H1 (cell line): ENCODE data around the gene ZMYM3. TPM values are rescaled to one million over a fixed set of nuclear protein-coding genes. Genes with fewer than 3 reads are reported as not detected.

Experiments
- CTCF ChIA-PET: fragments of 300-600 bp; sonication (Branson Sonifier 250); formaldehyde crosslinking; loops from one replicate; lab custom pipeline; 2021; ENCODE audit not compliant: partially characterized antibody; lab: Charles Lee
- POLR2A ChIA-PET: fragments of 300-600 bp; sonication (Branson Sonifier 250); formaldehyde crosslinking; loops from one replicate; lab custom pipeline; 2021; ENCODE audit warnings: inconsistent platforms; ENCODE audit not compliant: partially characterized antibody; lab: Charles Lee
- DNase-seq, 2 experiments: peaks; one replicate each; pipeline versions ENCODE4 v3.0.0 to v3.0.0-alpha.2; 2010 to 2022; ENCODE audit warnings: low spot score in 2 of 2, low read depth in 1 of 2, mixed read lengths in 1 of 2
- FAIRE-seq: peaks from 2 replicates; lab custom pipeline; 2011; peaks lifted over from hg19 to GRCh38; lab: Jason Lieb, UNC
- H2AFZ ChIP-seq: 2 replicates; pipeline ENCODE4 v1.8.1; 2012; ENCODE audit warnings: low read length, inconsistent platforms
- H2AK5ac ChIP-seq: 2 replicates; pipeline ENCODE4 v1.6.1; 2013; ENCODE audit warnings: low read depth, low read length
- H2BK120ac ChIP-seq: replicated peaks from 2 replicates; pipeline ENCODE3; 2013; ENCODE audit warnings: low read depth, low read length, inconsistent platforms
- H2BK12ac ChIP-seq: 2 replicates; pipeline ENCODE4 v1.6.1; 2013; ENCODE audit warnings: low read depth, low read length
- H2BK15ac ChIP-seq: 2 replicates; pipeline ENCODE4 v1.6.1; 2013; ENCODE audit warnings: low read length
- H2BK20ac ChIP-seq: 2 replicates; pipeline ENCODE4 v1.6.1; 2013; ENCODE audit warnings: low read length
- H2BK5ac ChIP-seq: 2 replicates; pipeline ENCODE4 v1.6.1; 2013; ENCODE audit warnings: low read depth, low read length
- H3K14ac ChIP-seq: 2 replicates; pipeline ENCODE4 v1.6.1; 2013; ENCODE audit warnings: inconsistent platforms; ENCODE audit not compliant: insufficient read length
- H3K18ac ChIP-seq: 2 replicates; pipeline ENCODE4 v1.6.1; 2013; ENCODE audit warnings: low read length; ENCODE audit errors: extremely low read depth
- H3K23ac ChIP-seq: 2 replicates; pipeline ENCODE4 v1.6.1; 2013; ENCODE audit warnings: inconsistent platforms; ENCODE audit not compliant: insufficient read length
- H3K23me2 ChIP-seq: 2 replicates; pipeline ENCODE4 v1.6.1; 2013; ENCODE audit warnings: low read depth, low read length
- H3K27ac ChIP-seq: 2 replicates; pipeline ENCODE4 v1.6.1; 2011; ENCODE audit warnings: low read depth, low read length, inconsistent platforms
- H3K27me3 ChIP-seq, 4 experiments: replicated peaks in 1 of 4; 1 replicate in 1 of 4; 2 replicates in 3 of 4; pipeline versions ENCODE4 v1.6.1 to v1.8.1; 2011 to 2013; ENCODE audit warnings: low read length in 3 of 4, mild to moderate bottlenecking in 3 of 4, inconsistent platforms in 2 of 4, mixed read lengths in 2 of 4, moderate library complexity in 1 of 4; ENCODE audit not compliant: control insufficient read depth in 3 of 4, insufficient read depth in 3 of 4; ENCODE audit errors: extremely low read depth in 1 of 4
- H3K36me3 ChIP-seq, 4 experiments: 2 replicates each; pipeline versions ENCODE4 v1.6.1 to v1.8.1; 2011 to 2013; ENCODE audit warnings: mild to moderate bottlenecking in 4 of 4, low read length in 3 of 4, moderate library complexity in 2 of 4, control low read depth in 1 of 4, inconsistent platforms in 1 of 4; ENCODE audit not compliant: insufficient read depth in 4 of 4, control insufficient read depth in 2 of 4
- H3K4ac ChIP-seq: replicated peaks from 2 replicates; pipeline ENCODE3; 2013; ENCODE audit warnings: low read length, low read depth, mixed read lengths, inconsistent platforms; ENCODE audit not compliant: insufficient read length
- H3K4me1 ChIP-seq, 4 experiments: replicated peaks in 1 of 4; 1 replicate in 1 of 4; 2 replicates in 3 of 4; pipeline versions ENCODE4 v1.6.1 to v1.8.1; 2011 to 2013; ENCODE audit warnings: low read length in 3 of 4, inconsistent platforms in 2 of 4, mixed read lengths in 1 of 4; ENCODE audit not compliant: insufficient read depth in 4 of 4, control insufficient read depth in 3 of 4
- H3K4me2 ChIP-seq, 2 experiments: 2 replicates each; pipeline versions ENCODE4 v1.6.1 to v1.8.1; 2011 to 2013; ENCODE audit warnings: low read depth in 2 of 2, low read length in 2 of 2, control low read depth in 1 of 2, inconsistent platforms in 1 of 2, mild to moderate bottlenecking in 1 of 2; ENCODE audit not compliant: insufficient read depth in 1 of 2
- H3K4me3 ChIP-seq, 4 experiments: fragments of 200-600, 300-600 bp in 1 of 4; sonication (generic), shearing (Covaris generic), sonication (Bioruptor Twin) in 1 of 4; 2 replicates each; pipeline versions ENCODE4 v1.5.1 to v1.8.1; 2011 to 2016; ENCODE audit warnings: low read length in 4 of 4, low read depth in 3 of 4, control low read depth in 2 of 4, inconsistent platforms in 2 of 4, mild to moderate bottlenecking in 2 of 4, mixed read lengths in 1 of 4, moderate library complexity in 1 of 4; ENCODE audit not compliant: insufficient read depth in 2 of 4; ENCODE audit errors: extremely low read depth in 1 of 4
- H3K56ac ChIP-seq: replicated peaks from 2 replicates; pipeline ENCODE3; 2013; ENCODE audit warnings: low read depth, mild to moderate bottlenecking, mixed read lengths, low read length, inconsistent platforms; ENCODE audit not compliant: insufficient read length
- H3K79me1 ChIP-seq: 2 replicates; pipeline ENCODE4 v1.6.1; 2013; ENCODE audit warnings: low read depth, low read length, control low read depth
- H3K79me2 ChIP-seq, 2 experiments: 2 replicates each; pipeline versions ENCODE4 v1.6.1 to v1.8.1; 2012 to 2013; ENCODE audit warnings: low read length in 2 of 2, mild to moderate bottlenecking in 2 of 2, inconsistent platforms in 1 of 2; ENCODE audit not compliant: insufficient read depth in 2 of 2, control insufficient read depth in 1 of 2
- H3K9ac ChIP-seq, 4 experiments: replicated peaks in 1 of 4; 1 replicate in 1 of 4; 2 replicates in 3 of 4; pipeline versions ENCODE4 v1.6.1 to v1.8.1; 2011 to 2013; ENCODE audit warnings: low read depth in 3 of 4, low read length in 3 of 4, control low read depth in 2 of 4, mild to moderate bottlenecking in 2 of 4, moderate library complexity in 2 of 4, inconsistent platforms in 1 of 4; ENCODE audit errors: extremely low read depth in 1 of 4
- H3K9me3 ChIP-seq, 2 experiments: 2 replicates each; pipeline versions ENCODE4 v1.6.1 to v1.8.1; 2012 to 2013; ENCODE audit warnings: mild to moderate bottlenecking in 2 of 2, moderate library complexity in 2 of 2, control low read depth in 1 of 2, inconsistent platforms in 1 of 2, low read depth in 1 of 2, low read length in 1 of 2, mixed read lengths in 1 of 2; ENCODE audit not compliant: insufficient read depth in 2 of 2
- H4K20me1 ChIP-seq, 2 experiments: replicated peaks in 1 of 2; 2 replicates each; pipeline versions ENCODE3 to v1.8.1; 2011 to 2013; ENCODE audit warnings: inconsistent platforms in 2 of 2, low read length in 2 of 2, mild to moderate bottlenecking in 1 of 2; ENCODE audit not compliant: insufficient read depth in 2 of 2, control insufficient read depth in 1 of 2
- H4K5ac ChIP-seq: 2 replicates; pipeline ENCODE4 v1.6.1; 2013; ENCODE audit warnings: low read length, low read depth, mixed read lengths, inconsistent platforms; ENCODE audit not compliant: insufficient read length
- H4K8ac ChIP-seq: 2 replicates; pipeline ENCODE4 v1.8.0; 2013; ENCODE audit warnings: mild to moderate bottlenecking, moderate library complexity, low read length, inconsistent platforms; ENCODE audit not compliant: insufficient read depth; ENCODE audit errors: extremely low read depth
- H4K91ac ChIP-seq: replicated peaks from 2 replicates; pipeline ENCODE3; 2013; ENCODE audit warnings: low read length, mixed read lengths, inconsistent platforms; ENCODE audit not compliant: insufficient read length
- BACH1 ChIP-seq: IDR thresholded peaks from 2 replicates; pipeline ENCODE4 v1.6.1; 2012; ENCODE audit warnings: low read length, improper control_type of control experiment
- CBX8 ChIP-seq: fragments of 300-800, 300-1000 bp; sonication (generic); IDR thresholded peaks from 2 replicates; pipeline ENCODE4 v1.7.1; 2016; ENCODE audit warnings: low read depth, low read length, borderline replicate concordance
- EZH2 ChIP-seq: fragments of 200-600 bp; sonication (generic); IDR thresholded peaks from 2 replicates; pipeline ENCODE4 v1.7.1; 2012; ENCODE audit warnings: low read depth, mild to moderate bottlenecking, moderate library complexity, low read length, inconsistent platforms; ENCODE audit not compliant: severe bottlenecking
- GABPA ChIP-seq: IDR thresholded peaks from 2 replicates; pipeline ENCODE4 v1.6.1; 2011; ENCODE audit warnings: mild to moderate bottlenecking, low read length, moderate library complexity, borderline replicate concordance; ENCODE audit not compliant: insufficient read depth
- NRF1 ChIP-seq: IDR thresholded peaks from 2 replicates; pipeline ENCODE4 v1.6.1; 2011; ENCODE audit warnings: mild to moderate bottlenecking, low read depth, low read length, improper control_type of control experiment
- POU5F1 ChIP-seq: IDR thresholded peaks from 2 replicates; pipeline ENCODE4 v1.6.1; 2011; ENCODE audit warnings: low read depth, mild to moderate bottlenecking, low read length, moderate library complexity
- SAP30 ChIP-seq: fragments of 300-600 bp; sonication (generic); IDR thresholded peaks from 2 replicates; pipeline ENCODE4 v1.7.1; 2012; ENCODE audit warnings: low read length, moderate library complexity, mild to moderate bottlenecking, inconsistent platforms; ENCODE audit not compliant: insufficient read depth, insufficient replicate concordance
- ZNF274 ChIP-seq: IDR thresholded peaks from 2 replicates; pipeline ENCODE4 v1.7.0; 2012; ENCODE audit warnings: low read length, borderline replicate concordance; ENCODE audit errors: extremely low read depth
- WGBS, 2 experiments: shearing (Covaris generic) in 1 of 2; methylation state at CpG; one replicate each; pipeline versions ENCODE4 v1.1.6 to v1.1.7; 2013 to 2015; ENCODE audit warnings: low lambda C conversion rate in 2 of 2, mixed read lengths in 2 of 2, inconsistent platforms in 1 of 2, low coverage in 1 of 2, missing lambda C conversion rate in 1 of 2; ENCODE audit not compliant: insufficient replicate concordance in 2 of 2, insufficient coverage in 1 of 2, insufficient read length in 1 of 2; ENCODE audit errors: extremely low coverage in 1 of 2, missing lambda C conversion rate in 1 of 2; 5-methylcytosine and 5-hydroxymethylcytosine counted together
- polyA plus RNA-seq, 7 experiments: library from polyadenylated mRNA; depleted of rRNA in 3 of 7; stranded (reverse) in 5 of 7; unstranded in 2 of 7; fragments of >200 nt in 5 of 7; fragments of 200-250 nt in 2 of 7; gene quantifications; 1 replicate in 5 of 7; 2 replicates in 1 of 7; 4 replicates in 1 of 7; pipeline versions ENCODE4 v1.2.1 to v1.2.3, GENCODE V29; 2011 to 2013; ENCODE audit warnings: missing spikeins in 2 of 7, mixed read lengths in 2 of 7
- total RNA-seq: library from RNA; stranded (reverse); fragmentation: NEBNext Ultra II Directional; extraction: Animal tissue kit (Norgen Biotek cat#: 25700); gene quantifications from 2 replicates; pipeline ENCODE4 v1.2.1, GENCODE V29; 2021
- TF ChIP-seq, protein P1 (sequence below): IDR thresholded peaks from 2 replicates; pipeline ENCODE4 v1.6.1; 2012; ENCODE audit warnings: low read length, inconsistent platforms

The ZMYM3 gene
- total and polyA plus RNA-seq, 2 of the 8 experiments (the other 6 are each of a cell fraction or from before 2014, with no cell fraction given): 56.7 to 82.0 TPM

DNA sequence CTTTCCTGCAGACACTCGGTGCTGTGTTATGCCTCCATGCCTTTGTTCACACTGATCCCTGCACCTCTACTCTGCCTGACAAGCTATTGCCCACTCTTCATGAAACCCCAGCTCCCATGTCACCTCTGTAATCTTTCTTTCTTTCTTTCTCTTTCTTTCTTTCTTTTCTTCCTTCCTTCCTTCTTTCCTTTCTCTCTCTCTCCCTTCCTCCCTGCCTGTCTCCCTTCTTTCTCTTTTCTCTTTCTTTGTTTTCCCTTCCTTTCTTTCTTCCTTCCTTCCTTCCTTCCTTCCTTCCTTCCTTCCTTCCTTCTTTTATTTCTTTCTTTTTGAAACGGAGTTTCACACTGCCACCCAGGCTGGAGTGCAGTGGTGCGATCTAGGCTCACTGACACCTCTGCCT, 18.5 kb downstream of the ZMYM3 start:
- POLR2A ChIA-PET: no interaction called here

More for the DNA sequence above, 18.5 kb downstream of the ZMYM3 start:
- no peak overlapping the region for H2BK5ac ChIP-seq
- H4K8ac ChIP-seq: no peak overlapping the region
- H2BK15ac ChIP-seq: no peak overlapping the region
- H3K79me1 ChIP-seq: no peaks in the 10 kb centered on the region
- no peak overlapping the region for H2BK12ac ChIP-seq
- H3K14ac ChIP-seq: no peak overlapping the region
- no peaks in the 10 kb centered on the region for H3K4me1 ChIP-seq
- H3K23me2 ChIP-seq: no peaks in the 10 kb centered on the region
- H4K20me1 ChIP-seq: no peaks in the 10 kb centered on the region
- FAIRE-seq (no peak), DNase-seq (no peak)
- no peak overlapping the region for H2AFZ ChIP-seq
- WGBS, 2 experiments: 88% methylated on average over 2 of the region's 3 CpGs; no CpG with 5 or more reads in 1 of the 2 experiments
- no peak overlapping the region for H3K23ac ChIP-seq
- H2BK120ac ChIP-seq: no peak overlapping the region
- H3K27ac ChIP-seq: no peak overlapping the region
- no peak overlapping the region for H2AK5ac ChIP-seq
- H4K5ac ChIP-seq: no peak overlapping the region
- no peak overlapping the region for H3K9ac ChIP-seq
- H3K79me2 ChIP-seq: no peaks in the 10 kb centered on the region
- no peak overlapping the region for H3K4me2 ChIP-seq
- H3K27me3 ChIP-seq: no peaks in the 10 kb centered on the region
- H2BK20ac ChIP-seq: no peak overlapping the region
- H3K4ac ChIP-seq: no peak overlapping the region
- H3K4me3 ChIP-seq: no peak overlapping the region
- H3K56ac ChIP-seq: no peak overlapping the region
- H4K91ac ChIP-seq: peak overlapping the region; percentile 40
- no peak overlapping the region for H3K18ac ChIP-seq
- peaks cover 0 to 9% (median 3%) of the 10 kb centered on the region in 4 experiments; a peak in 5 of 8 replicates for H3K36me3 ChIP-seq
- no peak for TF ChIP-seq CBX8
- no peak for TF ChIP-seq SAP30
- TF ChIP-seq ZNF274: no peak
- no peak for TF ChIP-seq EZH2
- TF ChIP-seq, protein P1, sequence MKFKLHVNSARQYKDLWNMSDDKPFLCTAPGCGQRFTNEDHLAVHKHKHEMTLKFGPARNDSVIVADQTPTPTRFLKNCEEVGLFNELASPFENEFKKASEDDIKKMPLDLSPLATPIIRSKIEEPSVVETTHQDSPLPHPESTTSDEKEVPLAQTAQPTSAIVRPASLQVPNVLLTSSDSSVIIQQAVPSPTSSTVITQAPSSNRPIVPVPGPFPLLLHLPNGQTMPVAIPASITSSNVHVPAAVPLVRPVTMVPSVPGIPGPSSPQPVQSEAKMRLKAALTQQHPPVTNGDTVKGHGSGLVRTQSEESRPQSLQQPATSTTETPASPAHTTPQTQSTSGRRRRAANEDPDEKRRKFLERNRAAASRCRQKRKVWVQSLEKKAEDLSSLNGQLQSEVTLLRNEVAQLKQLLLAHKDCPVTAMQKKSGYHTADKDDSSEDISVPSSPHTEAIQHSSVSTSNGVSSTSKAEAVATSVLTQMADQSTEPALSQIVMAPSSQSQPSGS: no peak
- no peak for TF ChIP-seq BACH1
- TF ChIP-seq NRF1: no peak
- no peak for TF ChIP-seq POU5F1
- no peak for TF ChIP-seq GABPA
- H3K9me3 ChIP-seq: no peaks in the 10 kb centered on the region
- CTCF ChIA-PET: no interaction called here
